Posterior vena cava (tissue), 2 donors: ENCODE data around the gene FSD1. TPM values are rescaled to one million over a fixed set of nuclear protein-coding genes. Genes with fewer than 3 reads are reported as not detected.
"Not testable (repeated sequence)": the region's sequence is repeated elsewhere in the genome, so short reads cannot be mapped to it uniquely, and the experiment has no call there.

Experiments used
- DNase-seq: peaks from one replicate; pipeline ENCODE4 v3.0.0-alpha.2; 2020; ENCODE audit warnings: low spot score
- intact Hi-C, 2 donors: fragments of 100-400 bp; cut with DNase I; formaldehyde crosslinking; loops; one replicate each; pipeline versions ENCODE4 v1.14.1 to v1.14.2; 2022 to 2023
- long read RNA-seq, 2 donors: library from polyadenylated mRNA; unstranded; transcript quantifications; one replicate each; pipeline ENCODE4 v2.0.0, GENCODE V29; 2020 to 2021
- total RNA-seq, 2 donors: library from RNA; stranded (reverse); fragmentation: NEBNext Ultra II Directional; extraction: Animal tissue kit (Norgen Biotek cat#: 25700); gene quantifications; one replicate each; pipeline ENCODE4 v1.2.1, GENCODE V29; 2021
- donor health status: DM: yes; HTN: yes; CAD: no.
- donor health status: DM: yes; HTN: yes; CAD: no.

Gene FSD1
- not detected for total RNA-seq
- long read RNA-seq, donor 1: 0 reads
- long read RNA-seq, donor 2: 0 reads

DNA sequence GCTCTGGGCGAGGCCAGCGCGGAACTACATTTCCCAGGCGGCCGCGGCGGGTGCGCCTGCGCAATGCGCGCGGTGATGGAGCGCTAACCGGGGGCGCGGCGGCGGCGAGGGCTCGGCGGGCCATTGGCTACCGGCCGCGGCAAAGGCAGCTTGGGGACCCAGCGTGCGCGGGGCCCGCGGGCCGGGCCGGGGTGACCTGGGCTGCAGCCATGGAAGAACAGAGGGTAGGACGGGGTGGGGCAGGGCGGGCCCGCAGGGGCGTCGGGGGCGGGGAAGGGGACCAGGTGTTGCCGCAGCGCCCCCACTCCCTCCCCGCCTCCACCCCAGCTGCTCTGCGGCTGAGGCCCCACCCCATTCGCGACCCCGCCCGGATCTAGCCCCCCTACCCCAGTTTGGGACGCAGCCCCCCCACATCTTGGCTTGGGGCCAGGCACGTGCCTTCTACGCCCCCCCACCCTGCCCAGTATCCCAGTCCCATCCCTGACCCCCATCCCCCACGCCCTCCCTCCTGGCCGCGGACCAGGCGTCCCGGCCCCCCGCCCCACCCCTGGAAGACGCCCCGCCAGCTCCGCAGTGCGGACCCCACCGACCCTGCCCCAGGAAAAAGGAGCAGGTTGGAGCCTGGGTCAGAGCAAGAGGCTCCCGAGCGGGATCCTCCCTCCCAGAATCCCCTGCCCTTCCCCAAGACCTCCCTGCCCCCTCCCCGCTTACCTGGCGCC lies at the start of gene FSD1:
Gene FSD1 (plus strand): TSS at position 61 of the 719 bp plus-strand sequence. CDS start 149 bp downstream, at position 210.
- intact Hi-C loops: no loop called here
- DNase-seq: no peak

GRCh38 chr19:4256563-4256962 lies 47.8 kb upstream of the FSD1 start:
- intact Hi-C loops: no loop called here
- DNase-seq: no peak

DNA sequence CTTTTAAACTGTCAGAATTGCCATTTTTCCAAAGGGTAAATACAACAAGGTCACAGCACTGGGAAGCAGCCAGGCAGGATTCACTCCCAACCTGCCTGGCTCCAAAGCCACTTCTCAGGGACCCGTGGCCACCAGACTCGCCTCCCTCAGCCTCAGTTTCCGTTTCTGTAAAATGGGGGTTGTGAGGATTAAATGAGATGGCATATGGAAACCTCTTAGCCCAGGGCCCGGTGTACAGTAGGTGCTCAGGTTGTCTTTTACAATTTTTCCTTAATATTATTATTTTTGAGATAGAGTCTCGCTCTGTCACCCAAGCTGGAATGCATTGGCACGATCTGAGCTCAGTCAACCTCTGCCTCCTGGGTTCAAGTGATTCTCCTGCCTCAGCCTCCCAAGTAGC lies 47.4 kb upstream of the FSD1 start:
- DNase-seq: no peak
- intact Hi-C loops: no loop called here

- intact Hi-C loops: no loop called here
- DNase-seq: no peak
Observed at GRCh38 chr19:4258181-4258580, 46.2 kb upstream of the FSD1 start.

DNA sequence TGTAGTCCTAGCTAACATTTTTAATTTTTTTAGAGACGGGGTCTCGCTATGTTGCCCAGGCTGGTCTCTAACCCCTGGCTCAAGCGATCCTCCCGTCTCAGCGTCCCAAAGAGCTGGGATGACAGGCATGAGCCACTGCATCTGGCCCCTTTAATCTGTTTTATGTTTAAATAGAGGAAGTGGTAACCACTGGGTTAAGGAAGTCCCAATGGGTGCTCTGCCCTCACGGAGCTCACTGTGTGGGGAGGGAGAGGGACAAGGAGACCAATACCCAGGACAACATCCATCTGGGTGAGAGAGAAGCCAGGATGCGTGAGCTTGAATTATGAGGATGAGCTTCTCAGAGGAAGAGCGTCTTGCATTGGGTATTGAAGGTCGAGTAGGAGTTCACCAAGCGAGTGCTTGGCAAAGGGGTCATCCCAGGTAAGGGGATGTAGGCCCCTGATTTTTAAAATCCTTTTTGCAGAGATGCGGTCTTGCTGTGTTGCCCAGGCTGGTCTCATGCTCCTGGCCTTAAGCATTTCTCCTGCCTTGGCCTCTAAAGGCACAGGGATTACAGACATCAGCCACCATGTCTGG lies 43.7 kb upstream of the FSD1 start:
- intact Hi-C loops: loop anchor here in 1 of 2 donors (10.0 kb wide), 1 partner anchor 264 kb away; no protein-coding TSS in a partner anchor
- DNase-seq: no peak

DNA sequence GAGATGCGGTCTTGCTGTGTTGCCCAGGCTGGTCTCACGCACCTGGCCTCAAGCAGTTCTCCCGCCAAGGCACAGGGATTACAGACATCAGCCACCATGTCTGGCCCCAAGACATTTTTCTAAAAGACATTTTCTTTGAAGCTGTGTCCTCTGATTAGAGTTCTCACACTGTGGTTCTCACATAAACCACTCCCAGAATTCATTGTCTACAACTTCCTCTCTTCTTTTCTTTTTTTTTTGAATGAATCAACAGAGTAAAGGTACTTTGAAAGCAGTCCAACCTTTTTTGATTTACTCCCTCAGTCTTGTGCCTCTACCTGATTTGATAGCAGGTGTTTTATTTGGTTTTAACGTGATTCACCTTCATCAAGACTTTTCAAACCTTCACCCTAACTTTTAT lies 39.6 kb upstream of the FSD1 start:
- no peak for DNase-seq

GRCh38 chr19:4266253-4267000 lies 38.0 kb upstream of the FSD1 start:
- no peak for DNase-seq
- intact Hi-C loops: loop anchor here (5.0 to 10.0 kb wide), 2 partner anchors 256 to 258 kb away; no protein-coding TSS in a partner anchor

More for the DNA sequence above, 39.6 kb upstream of the FSD1 start:
- intact Hi-C loops: loop anchor here (5.0 to 10.0 kb wide), 2 partner anchors 257 to 260 kb away; no protein-coding TSS in a partner anchor

DNA sequence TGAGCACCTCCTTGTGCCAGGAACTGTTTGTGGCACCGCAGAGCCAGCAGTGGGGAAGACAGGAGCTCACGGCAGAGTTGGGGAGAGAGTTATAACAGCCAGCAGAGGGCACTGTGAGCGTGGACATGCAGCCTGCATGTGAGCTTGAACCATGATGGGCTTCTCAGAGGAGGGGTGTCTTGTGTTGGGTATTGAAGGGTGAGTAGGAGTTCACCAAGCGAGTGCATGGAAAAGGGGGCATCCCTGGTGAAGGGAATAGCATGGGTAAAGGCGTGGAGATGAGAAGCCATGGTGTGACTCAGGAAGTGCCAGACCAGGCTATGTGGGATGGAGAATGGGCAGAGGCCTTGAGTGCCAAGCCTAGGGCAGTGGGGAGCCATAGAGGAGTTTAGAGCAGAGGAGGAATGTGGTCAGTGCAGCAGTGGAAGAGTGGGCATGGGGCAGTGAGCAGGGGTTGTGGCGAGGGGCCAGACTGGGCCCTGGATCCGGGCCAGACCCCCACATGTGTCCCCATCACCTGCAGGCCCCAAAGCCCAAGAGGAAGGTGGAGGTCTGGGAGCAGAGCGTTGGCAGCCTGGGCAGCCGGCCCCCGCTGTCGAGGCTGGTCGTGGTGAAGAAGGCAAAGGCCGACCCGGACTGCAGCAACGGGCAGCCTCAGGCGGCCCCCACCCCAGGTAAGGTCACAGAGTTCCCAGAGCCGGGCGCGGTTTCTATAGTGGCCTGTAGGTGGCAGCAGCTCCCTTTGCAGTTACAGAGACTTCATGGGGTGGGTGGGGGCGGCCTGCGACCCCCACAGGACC lies 37.1 kb upstream of the FSD1 start:
- peak; percentile 85 for DNase-seq
- intact Hi-C loops: loop anchor here (5.0 to 10.0 kb wide), 2 partner anchors 255 to 258 kb away; no protein-coding TSS in a partner anchor

GRCh38 chr19:4267901-4268815 lies 36.2 kb upstream of the FSD1 start:
- intact Hi-C loops: loop anchor here (5.0 to 10.0 kb wide), 2 partner anchors 254 to 257 kb away; no protein-coding TSS in a partner anchor
- no peak for DNase-seq

DNA sequence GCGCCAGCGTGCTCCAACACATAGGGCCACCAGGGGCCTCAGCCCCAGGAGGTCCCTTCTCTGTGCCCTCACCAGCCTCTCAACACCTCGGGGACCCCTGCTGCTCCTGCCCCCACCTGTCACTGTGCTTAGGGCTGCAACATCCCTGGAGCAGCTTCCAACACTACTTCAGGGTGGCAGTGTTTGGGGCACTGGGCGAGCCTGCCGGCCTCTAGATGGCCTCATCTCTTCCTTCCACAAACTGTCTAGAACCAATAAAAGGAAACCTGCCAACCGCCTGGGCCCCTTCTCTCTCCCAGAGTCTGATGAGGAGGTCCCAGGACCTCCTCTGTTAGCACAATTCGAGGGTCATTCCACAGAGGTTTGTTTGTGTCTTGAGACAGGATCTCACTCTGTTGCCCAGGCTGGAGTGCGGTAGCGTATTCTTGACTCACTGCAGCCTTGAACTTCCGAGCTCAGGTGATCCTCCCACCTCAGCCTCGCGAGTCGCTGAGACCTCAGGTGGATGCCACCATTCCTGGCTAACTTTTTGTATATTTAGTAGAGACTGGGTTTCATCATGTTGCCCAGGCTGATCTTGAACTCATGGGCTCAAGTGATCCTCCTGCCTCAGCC lies 35.5 kb upstream of the FSD1 start:
- intact Hi-C loops: loop anchor here (5.0 to 10.0 kb wide), 2 partner anchors 253 to 256 kb away; no protein-coding TSS in a partner anchor

GRCh38 chr19:4272894-4273293 lies 31.5 kb upstream of the FSD1 start:
- no peak for DNase-seq
- intact Hi-C loops: no loop called here

More for the DNA sequence above, 35.5 kb upstream of the FSD1 start:
- DNase-seq: no peak

- DNase-seq, intact Hi-C loops: not testable (repeated sequence)
Observed at GRCh38 chr19:4274321-4274686, 30.1 kb upstream of the FSD1 start.

DNA sequence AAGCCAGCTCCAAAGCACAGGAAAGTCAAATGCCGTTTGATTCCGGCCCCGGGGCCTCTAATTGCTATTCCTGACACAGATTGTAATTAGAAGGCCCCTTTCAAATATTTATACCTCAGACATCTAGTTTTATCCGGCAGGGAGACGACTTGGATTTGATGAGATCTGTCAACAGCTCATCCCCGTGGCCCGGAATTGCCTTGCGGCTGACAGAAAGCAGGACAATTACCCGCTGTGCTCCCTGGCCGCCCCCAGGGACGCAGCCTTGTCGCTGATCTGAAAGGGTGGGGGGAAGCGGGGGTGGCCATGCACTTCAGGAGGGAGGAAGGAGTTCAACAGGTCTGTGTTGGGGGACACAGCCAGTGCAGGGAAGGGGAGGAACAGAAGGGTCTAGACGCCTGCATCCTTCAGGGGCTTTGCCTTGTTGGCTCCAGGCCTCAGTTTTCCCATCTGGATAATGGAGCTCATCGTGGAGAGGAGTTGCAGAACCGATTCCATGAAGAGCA lies 27.2 kb upstream of the FSD1 start:
- intact Hi-C loops: no loop called here
- no peak for DNase-seq

DNA sequence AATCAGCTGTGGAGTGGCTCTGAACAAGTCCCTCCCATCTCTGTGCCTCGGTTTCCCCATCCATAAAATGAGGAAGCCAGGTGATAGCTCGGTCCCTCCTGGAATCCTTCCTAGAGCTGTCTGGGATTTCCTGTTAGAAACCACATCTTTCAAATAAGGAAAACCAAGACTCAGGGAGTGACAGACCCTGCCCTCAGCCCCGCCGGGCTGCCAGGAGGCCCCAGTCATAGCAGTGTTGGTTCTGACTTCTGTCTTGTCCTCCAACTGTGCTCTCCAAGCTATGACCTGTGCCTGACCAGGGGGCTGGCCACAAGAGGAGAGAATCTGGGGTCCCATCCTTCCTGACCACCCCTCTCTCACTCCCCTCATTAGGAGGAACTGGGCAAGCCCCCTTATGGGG lies 26.4 kb upstream of the FSD1 start:
- intact Hi-C loops: no loop called here
- DNase-seq: no peak

DNA sequence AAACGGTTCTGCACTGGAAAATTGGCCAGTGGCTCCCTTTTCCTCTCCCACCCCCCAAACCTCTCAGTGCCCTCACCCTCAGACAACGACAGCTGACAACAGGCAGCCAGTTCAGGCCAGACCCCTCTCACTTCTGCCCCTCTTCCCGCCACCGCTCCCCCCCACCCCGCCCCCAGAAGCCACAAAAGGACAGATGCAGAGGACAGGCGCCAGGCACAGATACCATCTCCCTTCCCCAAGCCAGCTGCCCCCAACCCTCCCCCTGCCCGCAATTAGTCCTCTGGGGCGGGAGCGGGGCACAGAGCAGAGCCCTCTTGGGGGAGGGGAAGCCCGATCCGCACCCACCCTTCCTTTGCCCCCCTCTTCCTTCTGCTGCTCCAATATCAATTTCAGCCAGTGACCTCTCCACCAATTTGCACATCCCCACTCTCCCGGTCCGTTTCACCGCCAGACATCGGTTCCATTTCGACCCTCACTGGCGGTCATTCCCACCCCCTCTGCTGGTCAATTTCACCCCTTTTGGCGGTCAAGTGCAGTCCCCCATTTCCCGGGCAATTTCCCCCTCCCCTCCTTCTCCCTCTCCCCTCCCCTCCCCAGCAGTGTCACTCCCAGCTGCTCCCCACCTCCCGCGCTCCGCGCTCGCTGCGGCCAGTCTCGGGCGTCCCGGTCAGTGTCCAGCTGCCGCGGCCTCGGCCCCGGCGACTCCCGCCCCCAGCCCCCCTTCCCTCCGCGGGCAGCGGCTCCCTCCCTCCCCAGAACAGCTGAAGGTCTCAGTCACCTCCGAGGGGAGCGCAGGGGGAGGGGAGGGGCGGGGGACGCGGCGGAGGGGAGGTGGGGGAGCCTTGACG lies 25.8 kb upstream of the FSD1 start, which contains the start of gene SHD:
Gene SHD (plus strand): TSS at position 848 of the 848 bp plus-strand sequence. CDS start 798 bp downstream, outside the sequence.
- intact Hi-C loops: no loop called here

GRCh38 chr19:4279267-4279529 lies 25.2 kb upstream of the FSD1 start:
- intact Hi-C loops: no loop called here
- DNase-seq: no peak

More for the DNA sequence above, 25.8 kb upstream of the FSD1 start, which contains the start of gene SHD:
- DNase-seq: no peak
